RWPE1 (cell line): Measurements from ENCODE around the gene INS.
A peak's percentile ranks its signal among the peaks of the same experiment; 100 is the strongest.

Source experiments
- CTCF ChIA-PET: fragments of 350-600 bp; sonication (Branson Sonifier 250); formaldehyde crosslinking; extraction: SDS; loops from one replicate; lab custom pipeline; 2021; lab: Yijun Ruan, JAX
- POLR2A ChIA-PET: fragments of 400-600 bp; formaldehyde crosslinking; extraction: SDS; loops from one replicate; lab custom pipeline; 2020; ENCODE audit warnings: antibody characterized with exemption; ENCODE audit not compliant: low non-redundant PET; lab: Yijun Ruan, JAX
- DNase-seq: peaks from one replicate; pipeline ENCODE4 v3.0.0; 2012; ENCODE audit warnings: low spot score
- H3K27ac ChIP-seq: fragments of 450-650 bp; 2 replicates; pipeline ENCODE4 v1.5.1; 2017
- CTCF ChIP-seq: fragments of 450-650 bp; conservative IDR thresholded peaks from 2 replicates; pipeline ENCODE4 v1.5.1; 2017; ENCODE audit warnings: low read depth, mild to moderate bottlenecking

Gene INS

GRCh38 chr11:2207773-2208621 is 47.0 kb upstream of the INS start:
- POLR2A ChIA-PET: interaction anchor here (0.9 kb wide), 1 partner anchor 14 kb away, joined by 3 read pairs; no protein-coding TSS in a partner anchor
- no peak for TF ChIP-seq CTCF

GRCh38 chr11:2207212-2207611 is 46.2 kb upstream of the INS start:
- TF ChIP-seq CTCF: no peak
- POLR2A ChIA-PET: no interaction called here
- CTCF ChIA-PET: interaction anchor here (0.8 kb wide), 1 partner anchor 63 kb away, joined by 4 read pairs; the partner anchor contains the start of gene ASCL2
- DNase-seq: no peak
- no peak overlapping the region for H3K27ac ChIP-seq

More at GRCh38 chr11:2207773-2208621, 47.0 kb upstream of the INS start:
- CTCF ChIA-PET: interaction anchor here (0.6 to 1.8 kb wide), 10 partner anchors 10 to 824 kb away, joined by 3 to 11 read pairs (median 6); partner anchors contain the start of gene ASCL2
- no peak for DNase-seq
- peak overlapping the region; percentile 72 for H3K27ac ChIP-seq

GRCh38 chr11:2205981-2206690 is 45.1 kb upstream of the INS start:
- no peak for DNase-seq
- ChIA-PET CTCF (no interaction called here), POLR2A (no interaction called here)
- no peak for TF ChIP-seq CTCF
- no peak overlapping the region for H3K27ac ChIP-seq

- POLR2A ChIA-PET: no interaction called here
- TF ChIP-seq CTCF: no peak
- CTCF ChIA-PET: no interaction called here
- DNase-seq: no peak
- no peak overlapping the region for H3K27ac ChIP-seq
These were observed 44.3 kb upstream of the INS start for GRCh38 chr11:2205214-2205720.

GRCh38 chr11:2204361-2205213 is 43.6 kb upstream of the INS start:
- ChIA-PET POLR2A (no interaction called here), CTCF (interaction anchor here (0.5 to 0.6 kb wide), 3 partner anchors 94 to 697 kb away, joined by 3 to 5 read pairs (median 4); a partner anchor contains a TSS)

More at GRCh38 chr11:2204361-2205213, 43.6 kb upstream of the INS start:
- no peak overlapping the region for H3K27ac ChIP-seq
- no peak for TF ChIP-seq CTCF
- DNase-seq: no peak
